ENCODE measurements around the gene HOXA10.

GRCh38 chr7:27157702-27158431 lies 16.3 kb downstream of the HOXA10 start:
- TF ChIP-seq CTCF (IDR thresholded peaks at IDR 0.05): no peak
- TF ChIP-seq POLR2A (IDR thresholded peaks at IDR 0.05): no peak
- no peak for TF ChIP-seq EP300 (IDR thresholded peaks at IDR 0.05)
